Measurements from ENCODE around the gene LY6G6C. TPM values are rescaled to one million over a fixed set of nuclear protein-coding genes. Genes with fewer than 3 reads are reported as not detected.

The LY6G6C gene
- total and polyA plus RNA-seq, 2 of the 13 experiments (the other 11 are each of a cell fraction or from before 2014, with no cell fraction given), result 0.15 TPM; not detected in 1

DNA sequence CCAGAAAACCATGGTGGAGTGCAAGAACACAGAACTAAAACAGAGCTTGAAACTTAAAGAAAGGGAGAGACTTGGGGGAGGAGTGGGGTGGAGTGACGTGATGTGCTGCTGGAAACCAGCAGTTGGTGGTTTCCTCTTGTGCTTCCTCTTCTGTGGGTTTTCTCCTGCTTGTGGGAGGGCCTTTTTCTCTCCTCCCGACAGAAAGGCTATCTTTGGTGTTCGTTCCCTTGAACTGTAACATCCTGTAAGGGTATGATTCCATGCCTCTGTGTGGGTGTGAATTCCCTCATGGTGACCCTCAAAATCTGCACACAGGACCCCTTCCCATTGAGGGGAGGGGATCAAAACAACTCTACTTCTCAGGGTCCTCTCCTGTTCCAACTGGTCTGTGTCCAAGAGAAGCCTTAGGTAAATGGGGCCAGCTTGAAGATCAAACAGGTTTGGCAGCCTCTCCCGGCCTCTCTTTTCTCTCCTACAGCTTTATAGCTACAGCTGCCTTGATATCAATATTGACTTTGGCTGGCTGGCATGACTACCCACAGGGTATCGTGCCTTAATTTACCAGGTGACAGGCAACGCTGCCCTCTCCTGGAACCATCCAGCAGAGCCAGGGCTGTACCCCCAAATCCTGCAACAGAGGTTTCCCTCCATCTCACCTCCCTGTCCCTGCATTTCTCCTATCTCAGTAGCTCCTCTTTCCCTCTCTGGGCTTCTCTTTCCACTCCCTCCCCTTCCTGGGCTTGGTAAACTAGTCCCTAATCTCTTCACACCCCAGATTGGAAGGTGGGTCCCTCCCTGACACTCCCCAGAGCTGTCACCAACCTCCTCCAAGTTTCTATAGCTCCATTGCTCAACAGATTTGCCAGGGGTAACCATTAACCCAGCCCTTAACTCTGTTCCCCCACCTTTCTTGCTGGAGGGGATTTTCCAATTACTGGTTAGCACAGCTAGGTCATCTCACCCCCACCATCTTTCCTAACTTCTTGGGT lies 16.7 kb upstream of the LY6G6C start (continued):
- TF ChIP-seq, protein P1, sequence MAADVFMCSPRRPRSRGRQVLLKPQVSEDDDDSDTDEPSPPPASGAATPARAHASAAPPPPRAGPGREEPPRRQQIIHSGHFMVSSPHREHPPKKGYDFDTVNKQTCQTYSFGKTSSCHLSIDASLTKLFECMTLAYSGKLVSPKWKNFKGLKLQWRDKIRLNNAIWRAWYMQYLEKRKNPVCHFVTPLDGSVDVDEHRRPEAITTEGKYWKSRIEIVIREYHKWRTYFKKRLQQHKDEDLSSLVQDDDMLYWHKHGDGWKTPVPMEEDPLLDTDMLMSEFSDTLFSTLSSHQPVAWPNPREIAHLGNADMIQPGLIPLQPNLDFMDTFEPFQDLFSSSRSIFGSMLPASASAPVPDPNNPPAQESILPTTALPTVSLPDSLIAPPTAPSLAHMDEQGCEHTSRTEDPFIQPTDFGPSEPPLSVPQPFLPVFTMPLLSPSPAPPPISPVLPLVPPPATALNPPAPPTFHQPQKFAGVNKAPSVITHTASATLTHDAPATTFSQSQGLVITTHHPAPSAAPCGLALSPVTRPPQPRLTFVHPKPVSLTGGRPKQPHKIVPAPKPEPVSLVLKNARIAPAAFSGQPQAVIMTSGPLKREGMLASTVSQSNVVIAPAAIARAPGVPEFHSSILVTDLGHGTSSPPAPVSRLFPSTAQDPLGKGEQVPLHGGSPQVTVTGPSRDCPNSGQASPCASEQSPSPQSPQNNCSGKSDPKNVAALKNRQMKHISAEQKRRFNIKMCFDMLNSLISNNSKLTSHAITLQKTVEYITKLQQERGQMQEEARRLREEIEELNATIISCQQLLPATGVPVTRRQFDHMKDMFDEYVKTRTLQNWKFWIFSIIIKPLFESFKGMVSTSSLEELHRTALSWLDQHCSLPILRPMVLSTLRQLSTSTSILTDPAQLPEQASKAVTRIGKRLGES (CRISPR knock-in tag; IDR thresholded peaks at IDR 0.05; ENCODE audit: borderline replicate concordance), result 0 out of 2 replicates have a peak, but pooled peaks have one; percentile 43
- TF ChIP-seq SRSF9 (IDR thresholded peaks at IDR 0.05; ENCODE audit: borderline replicate concordance, insufficient read depth, low read depth, low read length, poor library complexity, severe bottlenecking), result no peak
- TF ChIP-seq, protein P2, sequence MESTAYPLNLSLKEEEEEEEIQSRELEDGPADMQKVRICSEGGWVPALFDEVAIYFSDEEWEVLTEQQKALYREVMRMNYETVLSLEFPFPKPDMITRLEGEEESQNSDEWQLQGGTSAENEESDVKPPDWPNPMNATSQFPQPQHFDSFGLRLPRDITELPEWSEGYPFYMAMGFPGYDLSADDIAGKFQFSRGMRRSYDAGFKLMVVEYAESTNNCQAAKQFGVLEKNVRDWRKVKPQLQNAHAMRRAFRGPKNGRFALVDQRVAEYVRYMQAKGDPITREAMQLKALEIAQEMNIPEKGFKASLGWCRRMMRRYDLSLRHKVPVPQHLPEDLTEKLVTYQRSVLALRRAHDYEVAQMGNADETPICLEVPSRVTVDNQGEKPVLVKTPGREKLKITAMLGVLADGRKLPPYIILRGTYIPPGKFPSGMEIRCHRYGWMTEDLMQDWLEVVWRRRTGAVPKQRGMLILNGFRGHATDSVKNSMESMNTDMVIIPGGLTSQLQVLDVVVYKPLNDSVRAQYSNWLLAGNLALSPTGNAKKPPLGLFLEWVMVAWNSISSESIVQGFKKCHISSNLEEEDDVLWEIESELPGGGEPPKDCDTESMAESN (CRISPR knock-in tag; conservative IDR thresholded peaks at IDR 0.05), result peak; percentile 77
- TF ChIP-seq ZNF530 (CRISPR knock-in tag; IDR thresholded peaks at IDR 0.05; ENCODE audit: low read depth), result no peak
- peak; percentile 82; the same call in 1 of the 2 replicates for TF ChIP-seq ISL2 (CRISPR knock-in tag; IDR thresholded peaks at IDR 0.05)
- TF ChIP-seq, protein P3, sequence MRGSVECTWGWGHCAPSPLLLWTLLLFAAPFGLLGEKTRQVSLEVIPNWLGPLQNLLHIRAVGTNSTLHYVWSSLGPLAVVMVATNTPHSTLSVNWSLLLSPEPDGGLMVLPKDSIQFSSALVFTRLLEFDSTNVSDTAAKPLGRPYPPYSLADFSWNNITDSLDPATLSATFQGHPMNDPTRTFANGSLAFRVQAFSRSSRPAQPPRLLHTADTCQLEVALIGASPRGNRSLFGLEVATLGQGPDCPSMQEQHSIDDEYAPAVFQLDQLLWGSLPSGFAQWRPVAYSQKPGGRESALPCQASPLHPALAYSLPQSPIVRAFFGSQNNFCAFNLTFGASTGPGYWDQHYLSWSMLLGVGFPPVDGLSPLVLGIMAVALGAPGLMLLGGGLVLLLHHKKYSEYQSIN (CRISPR knock-in tag; IDR thresholded peaks at IDR 0.05; ENCODE audit: borderline replicate concordance), result no peak
- TF ChIP-seq ZSCAN22 (CRISPR knock-in tag; IDR thresholded peaks at IDR 0.05), result no peak
- TF ChIP-seq ZNF331 (CRISPR knock-in tag; IDR thresholded peaks at IDR 0.05), result peak; percentile 88; the same call in 1 of the 2 replicates
- peak; percentile 95 for TF ChIP-seq HOXD1 (CRISPR knock-in tag; IDR thresholded peaks at IDR 0.05)
- TF ChIP-seq KLF12 (CRISPR knock-in tag; IDR thresholded peaks at IDR 0.05; ENCODE audit: borderline replicate concordance), result peak; percentile 86
- TF ChIP-seq, protein P4, sequence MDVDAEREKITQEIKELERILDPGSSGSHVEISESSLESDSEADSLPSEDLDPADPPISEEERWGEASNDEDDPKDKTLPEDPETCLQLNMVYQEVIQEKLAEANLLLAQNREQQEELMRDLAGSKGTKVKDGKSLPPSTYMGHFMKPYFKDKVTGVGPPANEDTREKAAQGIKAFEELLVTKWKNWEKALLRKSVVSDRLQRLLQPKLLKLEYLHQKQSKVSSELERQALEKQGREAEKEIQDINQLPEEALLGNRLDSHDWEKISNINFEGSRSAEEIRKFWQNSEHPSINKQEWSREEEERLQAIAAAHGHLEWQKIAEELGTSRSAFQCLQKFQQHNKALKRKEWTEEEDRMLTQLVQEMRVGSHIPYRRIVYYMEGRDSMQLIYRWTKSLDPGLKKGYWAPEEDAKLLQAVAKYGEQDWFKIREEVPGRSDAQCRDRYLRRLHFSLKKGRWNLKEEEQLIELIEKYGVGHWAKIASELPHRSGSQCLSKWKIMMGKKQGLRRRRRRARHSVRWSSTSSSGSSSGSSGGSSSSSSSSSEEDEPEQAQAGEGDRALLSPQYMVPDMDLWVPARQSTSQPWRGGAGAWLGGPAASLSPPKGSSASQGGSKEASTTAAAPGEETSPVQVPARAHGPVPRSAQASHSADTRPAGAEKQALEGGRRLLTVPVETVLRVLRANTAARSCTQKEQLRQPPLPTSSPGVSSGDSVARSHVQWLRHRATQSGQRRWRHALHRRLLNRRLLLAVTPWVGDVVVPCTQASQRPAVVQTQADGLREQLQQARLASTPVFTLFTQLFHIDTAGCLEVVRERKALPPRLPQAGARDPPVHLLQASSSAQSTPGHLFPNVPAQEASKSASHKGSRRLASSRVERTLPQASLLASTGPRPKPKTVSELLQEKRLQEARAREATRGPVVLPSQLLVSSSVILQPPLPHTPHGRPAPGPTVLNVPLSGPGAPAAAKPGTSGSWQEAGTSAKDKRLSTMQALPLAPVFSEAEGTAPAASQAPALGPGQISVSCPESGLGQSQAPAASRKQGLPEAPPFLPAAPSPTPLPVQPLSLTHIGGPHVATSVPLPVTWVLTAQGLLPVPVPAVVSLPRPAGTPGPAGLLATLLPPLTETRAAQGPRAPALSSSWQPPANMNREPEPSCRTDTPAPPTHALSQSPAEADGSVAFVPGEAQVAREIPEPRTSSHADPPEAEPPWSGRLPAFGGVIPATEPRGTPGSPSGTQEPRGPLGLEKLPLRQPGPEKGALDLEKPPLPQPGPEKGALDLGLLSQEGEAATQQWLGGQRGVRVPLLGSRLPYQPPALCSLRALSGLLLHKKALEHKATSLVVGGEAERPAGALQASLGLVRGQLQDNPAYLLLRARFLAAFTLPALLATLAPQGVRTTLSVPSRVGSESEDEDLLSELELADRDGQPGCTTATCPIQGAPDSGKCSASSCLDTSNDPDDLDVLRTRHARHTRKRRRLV (CRISPR knock-in tag; IDR thresholded peaks at IDR 0.05), result peak; percentile 55
- TF ChIP-seq BHLHE40 (IDR thresholded peaks at IDR 0.05; ENCODE audit: low read length), result no peak

Measured in HepG2 (cell line).